Measurements from ENCODE around the gene SPINT2.
"Not testable (repeated sequence)": the region's sequence is repeated elsewhere in the genome, so short reads cannot be mapped to it uniquely, and the experiment has no call there.

The SPINT2 gene

GRCh38 chr19:38264486-38265212, at the start of gene SPINT2:
TSS of gene SPINT2 (plus strand) at chr19:38264573. CDS start at chr19:38264893, 320 bp downstream.
- FAIRE-seq (no peak), DNase-seq (ENCODE audit: extremely low spot score, insufficient read length, low read depth) (no peak)

- DNase-seq (ENCODE audit: extremely low spot score, insufficient read length, low read depth) (no peak), FAIRE-seq (no peak)
Observed at GRCh38 chr19:38216785-38217641, 47.4 kb upstream of the SPINT2 start.

- FAIRE-seq (no peak), DNase-seq (ENCODE audit: extremely low spot score, insufficient read length, low read depth) (no peak)
Observed at GRCh38 chr19:38218204-38218603, 46.2 kb upstream of the SPINT2 start.

GRCh38 chr19:38219221-38219620, 45.2 kb upstream of the SPINT2 start:
- DNase-seq (ENCODE audit: extremely low spot score, insufficient read length, low read depth) (no peak), FAIRE-seq (no peak)

GRCh38 chr19:38221421-38221820, 43.0 kb upstream of the SPINT2 start:
- FAIRE-seq (no peak), DNase-seq (ENCODE audit: extremely low spot score, insufficient read length, low read depth) (no peak)

GRCh38 chr19:38221919-38222830, 42.2 kb upstream of the SPINT2 start:
- DNase-seq (ENCODE audit: extremely low spot score, insufficient read length, low read depth) (no peak), FAIRE-seq (no peak)

- DNase-seq (ENCODE audit: extremely low spot score, insufficient read length, low read depth) (no peak), FAIRE-seq (no peak)
Observed at GRCh38 chr19:38223119-38223523, 41.3 kb upstream of the SPINT2 start.

GRCh38 chr19:38223617-38224013, 40.8 kb upstream of the SPINT2 start:
- FAIRE-seq (no peak), DNase-seq (ENCODE audit: extremely low spot score, insufficient read length, low read depth) (no peak)

GRCh38 chr19:38224014-38224862, 40.1 kb upstream of the SPINT2 start, which contains the start of gene DPF1:
TSS of gene DPF1 (minus strand) at chr19:38224222. CDS start at chr19:38224142, 80 bp downstream.
- peak; percentile 78 for DNase-seq (ENCODE audit: extremely low spot score, insufficient read length, low read depth)
- peak; percentile 63 for FAIRE-seq

- not testable (repeated sequence) for DNase-seq (ENCODE audit: extremely low spot score, insufficient read length, low read depth); FAIRE-seq
Observed at GRCh38 chr19:38224863-38225218, 39.5 kb upstream of the SPINT2 start.

- no peak for DNase-seq (ENCODE audit: extremely low spot score, insufficient read length, low read depth)
- FAIRE-seq, result no peak
Observed at GRCh38 chr19:38227287-38228004, 36.9 kb upstream of the SPINT2 start.

- no peak for DNase-seq (ENCODE audit: extremely low spot score, insufficient read length, low read depth)
- no peak for FAIRE-seq
Observed at GRCh38 chr19:38228005-38228377, 36.4 kb upstream of the SPINT2 start.

- FAIRE-seq (no peak), DNase-seq (ENCODE audit: extremely low spot score, insufficient read length, low read depth) (no peak)
Observed at GRCh38 chr19:38228491-38229439, 35.6 kb upstream of the SPINT2 start.

GRCh38 chr19:38229585-38230073, 34.7 kb upstream of the SPINT2 start:
- FAIRE-seq, result peak; percentile 64
- DNase-seq (ENCODE audit: extremely low spot score, insufficient read length, low read depth), result peak; percentile 71

GRCh38 chr19:38230506-38231133, 33.8 kb upstream of the SPINT2 start:
- not testable (repeated sequence) for FAIRE-seq

GRCh38 chr19:38231918-38232317, 32.5 kb upstream of the SPINT2 start:
- no peak for FAIRE-seq
- DNase-seq (ENCODE audit: extremely low spot score, insufficient read length, low read depth), result no peak

More at GRCh38 chr19:38230506-38231133, 33.8 kb upstream of the SPINT2 start:
- not testable (repeated sequence) for DNase-seq (ENCODE audit: extremely low spot score, insufficient read length, low read depth)

GRCh38 chr19:38233740-38234251, 30.6 kb upstream of the SPINT2 start:
- peak; percentile 67 for DNase-seq (ENCODE audit: extremely low spot score, insufficient read length, low read depth)
- FAIRE-seq, result peak; percentile 87
